Mucosa of stomach (tissue), 1 donor: ENCODE measurements around the gene KIAA1614.
"Not testable (repeated sequence)": the region's sequence is repeated elsewhere in the genome, so short reads cannot be mapped to it uniquely, and the experiment has no call there.

Experiments used
- H3K27me3 ChIP-seq: one replicate; pipeline ENCODE4 v1.7.0; 2013; ENCODE audit warnings: mild to moderate bottlenecking, low read length; ENCODE audit not compliant: control insufficient read depth, insufficient read depth
- H3K36me3 ChIP-seq: one replicate; pipeline ENCODE4 v1.7.0; 2013; ENCODE audit warnings: low read length; ENCODE audit not compliant: control insufficient read depth, insufficient read depth
- H3K4me1 ChIP-seq: one replicate; pipeline ENCODE4 v1.7.0; 2013; ENCODE audit warnings: mild to moderate bottlenecking, low read length; ENCODE audit not compliant: control insufficient read depth, insufficient read depth
- H3K4me3 ChIP-seq: one replicate; pipeline ENCODE4 v1.7.0; 2013; ENCODE audit warnings: low read length
- H3K9ac ChIP-seq: one replicate; pipeline ENCODE4 v1.7.0; 2013; ENCODE audit warnings: mild to moderate bottlenecking, low read length, moderate library complexity
- H3K9me3 ChIP-seq: one replicate; pipeline ENCODE4 v1.7.0; 2013; ENCODE audit warnings: mild to moderate bottlenecking, low read length, moderate library complexity; ENCODE audit not compliant: control insufficient read depth
- donor health status: Pancreatic carcinoma.

Gene KIAA1614

GRCh38 chr1:180966312-180966711 lies 53.6 kb downstream of the KIAA1614 start:
- H3K4me1 ChIP-seq, result peaks cover 19% of the 10 kb centered on the region
- H3K9ac ChIP-seq, result no peak overlapping the region
- H3K4me3 ChIP-seq, result no peak overlapping the region
- H3K27me3 ChIP-seq, result no peaks in the 10 kb centered on the region
- no peaks in the 10 kb centered on the region for H3K36me3 ChIP-seq
- no peaks in the 10 kb centered on the region for H3K9me3 ChIP-seq

- Histone ChIP-seq H3K4me3 (no peak overlapping the region), H3K4me1 (peaks cover 16% of the 10 kb centered on the region), H3K36me3 (no peaks in the 10 kb centered on the region)
Measured at GRCh38 chr1:180966744-180967536, 54.2 kb downstream of the KIAA1614 start.

GRCh38 chr1:180967558-180967957 lies 54.9 kb downstream of the KIAA1614 start:
- Histone ChIP-seq H3K27me3 (no peaks in the 10 kb centered on the region), H3K9ac (no peak overlapping the region), H3K9me3 (no peaks in the 10 kb centered on the region), H3K4me3 (no peak overlapping the region), H3K36me3 (no peaks in the 10 kb centered on the region), H3K4me1 (peaks cover 12% of the 10 kb centered on the region)

More at GRCh38 chr1:180966744-180967536, 54.2 kb downstream of the KIAA1614 start:
- Histone ChIP-seq H3K9me3 (no peaks in the 10 kb centered on the region), H3K27me3 (no peaks in the 10 kb centered on the region), H3K9ac (no peak overlapping the region)

GRCh38 chr1:180968834-180969233 lies 56.1 kb downstream of the KIAA1614 start:
- not testable (repeated sequence) for H3K9ac ChIP-seq, H3K4me3 ChIP-seq, H3K9me3 ChIP-seq, H3K36me3 ChIP-seq, H3K27me3 ChIP-seq
- peaks cover 14% of the 10 kb centered on the region for H3K4me1 ChIP-seq

GRCh38 chr1:180969434-180969833 lies 56.7 kb downstream of the KIAA1614 start:
- Histone ChIP-seq H3K4me1 (peaks cover 20% of the 10 kb centered on the region), H3K9ac (no peak overlapping the region), H3K4me3 (no peak overlapping the region), H3K36me3 (no peaks in the 10 kb centered on the region), H3K9me3 (no peaks in the 10 kb centered on the region), H3K27me3 (no peaks in the 10 kb centered on the region)

GRCh38 chr1:180970333-180971079 lies 57.8 kb downstream of the KIAA1614 start:
- H3K9me3 ChIP-seq, result no peaks in the 10 kb centered on the region
- no peak overlapping the region for H3K4me3 ChIP-seq
- no peaks in the 10 kb centered on the region for H3K27me3 ChIP-seq
- H3K36me3 ChIP-seq, result no peaks in the 10 kb centered on the region
- peaks cover 30% of the 10 kb centered on the region for H3K4me1 ChIP-seq
- no peak overlapping the region for H3K9ac ChIP-seq

- H3K4me3 ChIP-seq, result no peak overlapping the region
- no peaks in the 10 kb centered on the region for H3K27me3 ChIP-seq
- H3K36me3 ChIP-seq, result no peaks in the 10 kb centered on the region
- H3K9ac ChIP-seq, result no peak overlapping the region
- H3K9me3 ChIP-seq, result no peaks in the 10 kb centered on the region
- H3K4me1 ChIP-seq, result peaks cover 40% of the 10 kb centered on the region
Measured at GRCh38 chr1:180971273-180971997, 58.7 kb downstream of the KIAA1614 start.

GRCh38 chr1:180973369-180973768 lies 60.7 kb downstream of the KIAA1614 start:
- peaks cover 57% of the 10 kb centered on the region for H3K4me1 ChIP-seq
- H3K36me3 ChIP-seq, result no peaks in the 10 kb centered on the region
- no peaks in the 10 kb centered on the region for H3K9me3 ChIP-seq

GRCh38 chr1:180974236-180974635 lies 61.5 kb downstream of the KIAA1614 start:
- Histone ChIP-seq H3K27me3 (no peaks in the 10 kb centered on the region), H3K4me3 (no peak overlapping the region), H3K4me1 (peaks cover 65% of the 10 kb centered on the region), H3K36me3 (no peaks in the 10 kb centered on the region), H3K9me3 (no peaks in the 10 kb centered on the region), H3K9ac (no peak overlapping the region)

More at GRCh38 chr1:180973369-180973768, 60.7 kb downstream of the KIAA1614 start:
- Histone ChIP-seq H3K9ac (no peak overlapping the region), H3K27me3 (no peaks in the 10 kb centered on the region), H3K4me3 (no peak overlapping the region)

- Histone ChIP-seq H3K4me1 (peaks cover 58% of the 10 kb centered on the region), H3K27me3 (no peaks in the 10 kb centered on the region), H3K36me3 (no peaks in the 10 kb centered on the region), H3K4me3 (no peak overlapping the region), H3K9me3 (no peaks in the 10 kb centered on the region), H3K9ac (no peak overlapping the region)
Measured at GRCh38 chr1:180975551-180975950, 62.9 kb downstream of the KIAA1614 start.

- Histone ChIP-seq H3K9me3 (no peaks in the 10 kb centered on the region), H3K4me1 (peaks cover 55% of the 10 kb centered on the region), H3K9ac (peak overlapping the region; percentile 24), H3K4me3 (no peak overlapping the region), H3K36me3 (no peaks in the 10 kb centered on the region), H3K27me3 (no peaks in the 10 kb centered on the region)
Measured at GRCh38 chr1:180976191-180976590, 63.5 kb downstream of the KIAA1614 start.
